ENCODE data around the gene UQCR10.

UQCR10 gene

GRCh38 chr22:29801153-29801552 lies 34.0 kb downstream of the UQCR10 start:
- TF ChIP-seq USF1 (IDR thresholded peaks at IDR 0.05) (no peak), REST (IDR thresholded peaks at IDR 0.05; ENCODE audit: low read depth) (no peak), CREB1 (IDR thresholded peaks at IDR 0.05; ENCODE audit: low read depth) (no peak), NFIC (IDR thresholded peaks at IDR 0.05) (no peak), TEAD4 (IDR thresholded peaks at IDR 0.05) (no peak), EGR1 (IDR thresholded peaks at IDR 0.05) (no peak), YY1 (IDR thresholded peaks at IDR 0.05; ENCODE audit: low read depth) (no peak), EP300 (IDR thresholded peaks at IDR 0.05; ENCODE audit: borderline replicate concordance) (no peak), CEBPB (IDR thresholded peaks at IDR 0.05) (no peak)

GRCh38 chr22:29801796-29802195 lies 34.6 kb downstream of the UQCR10 start:
- TF ChIP-seq TEAD4 (IDR thresholded peaks at IDR 0.05) (no peak), CEBPB (IDR thresholded peaks at IDR 0.05) (no peak), ZBTB7A (IDR thresholded peaks at IDR 0.05; ENCODE audit: low read depth) (no peak), EP300 (IDR thresholded peaks at IDR 0.05; ENCODE audit: borderline replicate concordance) (no peak)

- TF ChIP-seq USF1 (IDR thresholded peaks at IDR 0.05) (no peak), CREB1 (IDR thresholded peaks at IDR 0.05; ENCODE audit: low read depth) (no peak), TAF1 (IDR thresholded peaks at IDR 0.05; ENCODE audit: low read depth) (no peak), TEAD4 (IDR thresholded peaks at IDR 0.05) (no peak), EGR1 (IDR thresholded peaks at IDR 0.05) (no peak), FOXM1 (IDR thresholded peaks at IDR 0.05; ENCODE audit: borderline replicate concordance, low read depth) (no peak), NFIC (IDR thresholded peaks at IDR 0.05) (no peak), MAX (IDR thresholded peaks at IDR 0.05) (no peak), EP300 (IDR thresholded peaks at IDR 0.05; ENCODE audit: borderline replicate concordance) (no peak), REST (IDR thresholded peaks at IDR 0.05; ENCODE audit: low read depth) (no peak), YY1 (IDR thresholded peaks at IDR 0.05; ENCODE audit: low read depth) (no peak), CEBPB (IDR thresholded peaks at IDR 0.05) (no peak), ZBTB7A (IDR thresholded peaks at IDR 0.05; ENCODE audit: low read depth) (no peak)
Observed at GRCh38 chr22:29803190-29803589, 36.0 kb downstream of the UQCR10 start.

GRCh38 chr22:29804985-29805384 lies 37.8 kb downstream of the UQCR10 start:
- TF ChIP-seq NFIC (IDR thresholded peaks at IDR 0.05) (no peak), USF1 (IDR thresholded peaks at IDR 0.05) (no peak), EP300 (IDR thresholded peaks at IDR 0.05; ENCODE audit: borderline replicate concordance) (no peak), CEBPB (IDR thresholded peaks at IDR 0.05) (no peak), MAX (IDR thresholded peaks at IDR 0.05) (no peak), FOXM1 (IDR thresholded peaks at IDR 0.05; ENCODE audit: borderline replicate concordance, low read depth) (no peak), TCF12 (IDR thresholded peaks at IDR 0.05; ENCODE audit: low read depth) (no peak), TEAD4 (IDR thresholded peaks at IDR 0.05) (no peak), TAF1 (IDR thresholded peaks at IDR 0.05; ENCODE audit: low read depth) (no peak), CREB1 (IDR thresholded peaks at IDR 0.05; ENCODE audit: low read depth) (no peak), YY1 (IDR thresholded peaks at IDR 0.05; ENCODE audit: low read depth) (no peak), ZBTB7A (IDR thresholded peaks at IDR 0.05; ENCODE audit: low read depth) (no peak)

- TF ChIP-seq NFIC (IDR thresholded peaks at IDR 0.05) (no peak), USF1 (IDR thresholded peaks at IDR 0.05) (no peak), ZBTB7A (IDR thresholded peaks at IDR 0.05; ENCODE audit: low read depth) (no peak), EP300 (IDR thresholded peaks at IDR 0.05; ENCODE audit: borderline replicate concordance) (no peak), RAD21 (IDR thresholded peaks at IDR 0.05; ENCODE audit: low read depth) (no peak), TCF12 (IDR thresholded peaks at IDR 0.05; ENCODE audit: low read depth) (no peak), REST (IDR thresholded peaks at IDR 0.05; ENCODE audit: low read depth) (no peak), EGR1 (IDR thresholded peaks at IDR 0.05) (no peak), CREB1 (IDR thresholded peaks at IDR 0.05; ENCODE audit: low read depth) (no peak), YY1 (IDR thresholded peaks at IDR 0.05; ENCODE audit: low read depth) (no peak), CEBPB (IDR thresholded peaks at IDR 0.05) (no peak), TAF1 (IDR thresholded peaks at IDR 0.05; ENCODE audit: low read depth) (no peak), FOXM1 (IDR thresholded peaks at IDR 0.05; ENCODE audit: borderline replicate concordance, low read depth) (no peak), TEAD4 (IDR thresholded peaks at IDR 0.05) (no peak), MAX (IDR thresholded peaks at IDR 0.05) (no peak)
Observed at GRCh38 chr22:29806196-29806595, 39.0 kb downstream of the UQCR10 start.
